ENCODE data around the gene PIAS2.
A peak's percentile ranks its signal among the peaks of the same experiment; 100 is the strongest.
"Not testable (repeated sequence)": the region's sequence is repeated elsewhere in the genome, so short reads cannot be mapped to it uniquely, and the experiment has no call there.

PIAS2 gene

DNA sequence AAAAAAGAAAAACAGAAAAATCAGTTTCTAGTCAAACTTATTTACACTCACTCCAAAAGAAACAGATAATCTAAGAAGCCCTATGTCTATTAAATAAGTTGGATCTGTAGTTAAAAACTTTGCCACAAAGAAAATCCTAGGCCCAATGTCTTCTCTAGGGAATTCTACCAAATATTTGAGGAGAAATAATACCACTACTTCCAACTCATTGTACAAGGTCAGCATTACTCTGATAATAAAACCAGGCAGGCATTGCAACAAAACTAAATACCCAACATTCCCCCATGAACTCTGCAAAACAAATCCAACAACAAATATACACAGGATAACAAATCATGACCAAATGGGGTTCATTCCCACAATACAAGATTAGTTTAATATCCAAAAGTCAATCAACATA is 86.7 kb downstream of the PIAS2 start:
- Mint-ChIP-seq H3K36me3 (ENCODE audit: low read depth) (peaks cover 81% of the 10 kb centered on the region), H3K9me3 (no peaks in the 10 kb centered on the region), H3K4me1 (ENCODE audit: low read depth) (no peaks in the 10 kb centered on the region), H3K4me3 (no peak overlapping the region), H3K27ac (no peak overlapping the region), H3K27me3 (no peaks in the 10 kb centered on the region)

DNA sequence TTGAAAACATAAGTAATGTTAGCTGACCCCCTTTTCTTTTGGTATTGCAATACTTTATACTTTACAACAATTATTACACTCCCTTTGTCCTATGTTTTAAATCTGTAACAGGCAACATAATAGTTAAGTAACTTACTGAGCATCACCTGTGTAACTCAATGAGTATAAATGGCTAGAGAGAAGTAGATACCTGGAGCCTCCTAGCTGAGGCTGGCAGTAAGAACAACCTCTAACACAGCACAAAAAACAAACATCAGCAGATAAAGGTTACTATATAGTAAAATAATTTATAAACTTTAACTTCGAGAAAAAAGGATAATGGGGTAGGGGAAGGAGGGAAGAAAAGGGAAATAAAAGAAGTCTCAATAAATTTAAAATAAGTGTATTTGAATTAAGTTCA is 87.4 kb downstream of the PIAS2 start:
- Mint-ChIP-seq H3K36me3 (ENCODE audit: low read depth) (peaks cover 82% of the 10 kb centered on the region), H3K4me3 (no peak overlapping the region)

DNA sequence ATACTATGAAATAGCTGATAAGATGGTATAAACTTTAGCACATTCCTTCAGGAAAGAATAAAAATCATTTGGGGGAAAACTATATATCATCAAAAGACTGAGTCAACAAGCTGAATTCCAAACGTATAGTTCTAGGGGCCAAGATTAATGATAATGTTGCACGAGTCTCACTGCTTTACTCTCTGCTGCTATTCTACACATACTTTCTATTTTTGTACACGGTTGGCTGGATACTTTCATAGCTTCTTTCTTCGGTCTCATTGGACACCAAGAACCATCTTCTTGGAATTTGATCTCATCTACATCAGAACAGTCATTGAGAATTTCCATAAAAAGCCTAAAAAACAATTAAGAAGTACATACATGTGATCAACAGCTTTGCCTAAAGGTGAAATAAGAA is 87.8 kb downstream of the PIAS2 start:
- Mint-ChIP-seq H3K4me3 (no peak overlapping the region), H3K27me3 (no peaks in the 10 kb centered on the region), H3K27ac (no peak overlapping the region), H3K9me3 (no peaks in the 10 kb centered on the region), H3K36me3 (ENCODE audit: low read depth) (peaks cover 79% of the 10 kb centered on the region), H3K4me1 (ENCODE audit: low read depth) (no peaks in the 10 kb centered on the region)

More for the DNA sequence above, 87.4 kb downstream of the PIAS2 start:
- Mint-ChIP-seq H3K4me1 (ENCODE audit: low read depth) (no peaks in the 10 kb centered on the region), H3K27me3 (no peaks in the 10 kb centered on the region), H3K27ac (no peak overlapping the region), H3K9me3 (no peaks in the 10 kb centered on the region)

DNA sequence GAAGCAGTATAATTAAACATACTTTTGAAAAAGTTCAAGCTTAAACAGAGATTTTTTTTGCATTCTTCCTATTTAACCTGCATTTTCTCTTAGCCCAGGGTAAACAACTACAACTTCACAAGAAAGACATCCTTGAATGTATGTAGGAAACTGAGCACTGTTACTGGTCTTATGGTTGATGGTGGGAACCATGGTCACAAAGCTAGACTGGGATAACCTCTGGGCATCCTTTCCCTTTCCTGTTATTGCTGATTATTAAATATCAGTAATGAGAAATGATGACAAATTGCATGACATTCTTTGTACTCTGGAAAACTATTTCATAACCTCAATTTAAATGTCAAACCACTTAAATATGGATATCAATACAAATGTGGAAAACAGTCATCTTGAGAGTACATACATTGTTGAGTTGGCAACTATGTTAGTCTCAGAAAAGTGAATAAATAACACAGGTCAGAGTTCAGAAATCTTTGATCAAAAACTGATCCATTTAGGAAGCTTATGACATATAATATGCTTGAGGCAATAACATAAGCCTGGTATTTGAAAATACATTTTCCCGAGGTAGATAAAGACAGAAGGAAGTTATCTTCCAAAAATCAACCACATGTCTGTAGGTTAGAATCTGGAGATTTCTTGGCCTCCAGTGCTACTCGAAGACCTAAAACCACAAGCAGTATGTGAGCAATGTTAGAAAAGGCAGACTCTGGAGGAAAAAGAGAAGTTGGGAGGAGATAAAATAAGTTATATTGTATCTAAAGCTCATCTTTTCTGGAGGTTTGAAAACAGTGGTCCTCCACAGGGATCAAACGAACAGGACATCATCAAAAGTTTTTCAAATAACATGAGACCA is 95.2 kb downstream of the PIAS2 start:
- peaks cover 17% of the 10 kb centered on the region for H3K4me1 Mint-ChIP-seq (ENCODE audit: low read depth)
- H3K36me3 Mint-ChIP-seq (ENCODE audit: low read depth) = peaks cover 60% of the 10 kb centered on the region
- peak overlapping the region; percentile 37 for H3K4me3 Mint-ChIP-seq
- no peaks in the 10 kb centered on the region for H3K27me3 Mint-ChIP-seq
- H3K9me3 Mint-ChIP-seq = no peaks in the 10 kb centered on the region
- H3K27ac Mint-ChIP-seq = peak overlapping the region; percentile 88

DNA sequence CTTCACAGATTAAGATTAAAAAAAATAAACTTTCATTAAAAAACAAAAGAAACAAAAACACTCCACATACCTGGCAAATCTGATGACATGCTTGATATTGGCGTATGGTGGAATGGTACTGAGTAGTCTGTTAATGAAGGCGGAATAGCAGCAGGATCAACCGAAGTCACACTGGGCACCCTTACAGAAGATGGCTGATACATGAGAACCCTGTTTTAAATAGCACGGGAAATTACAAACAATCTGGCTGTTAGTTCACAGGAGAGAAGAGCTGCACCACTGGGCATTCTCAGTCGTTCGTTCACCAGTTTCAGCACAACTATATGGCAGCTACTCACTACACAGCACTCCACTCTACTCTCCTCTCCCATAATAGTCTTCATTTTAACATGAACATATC is 96.4 kb downstream of the PIAS2 start:
- Mint-ChIP-seq H3K27me3 (no peaks in the 10 kb centered on the region), H3K36me3 (ENCODE audit: low read depth) (peaks cover 50% of the 10 kb centered on the region)

DNA sequence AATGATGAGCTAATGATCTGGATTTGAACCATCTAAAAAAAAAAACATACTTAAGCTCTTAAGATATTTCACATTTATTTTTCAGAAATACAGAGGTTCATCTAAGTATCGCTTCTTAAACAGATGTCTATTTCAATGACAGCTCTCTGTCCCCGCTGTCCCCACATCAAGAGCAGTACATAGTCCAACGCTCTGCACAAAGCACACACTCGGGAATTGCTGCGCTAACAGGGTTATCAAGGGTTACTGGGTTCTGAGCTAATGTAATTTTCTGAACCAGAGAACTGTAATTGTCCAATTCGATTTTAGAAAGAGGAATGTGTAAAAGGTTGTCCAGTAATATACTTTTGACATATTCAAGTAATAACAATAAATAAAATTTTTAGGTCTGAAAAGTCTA is 101.6 kb downstream of the PIAS2 start:
- Mint-ChIP-seq H3K4me3 (no peak overlapping the region), H3K9me3 (no peaks in the 10 kb centered on the region), H3K4me1 (ENCODE audit: low read depth) (no peaks in the 10 kb centered on the region), H3K27ac (no peak overlapping the region), H3K36me3 (ENCODE audit: low read depth) (peaks cover 28% of the 10 kb centered on the region), H3K27me3 (no peaks in the 10 kb centered on the region)

More for the DNA sequence above, 96.4 kb downstream of the PIAS2 start:
- Mint-ChIP-seq H3K4me1 (ENCODE audit: low read depth) (peaks cover 17% of the 10 kb centered on the region), H3K4me3 (no peak overlapping the region), H3K9me3 (no peaks in the 10 kb centered on the region), H3K27ac (no peak overlapping the region)

DNA sequence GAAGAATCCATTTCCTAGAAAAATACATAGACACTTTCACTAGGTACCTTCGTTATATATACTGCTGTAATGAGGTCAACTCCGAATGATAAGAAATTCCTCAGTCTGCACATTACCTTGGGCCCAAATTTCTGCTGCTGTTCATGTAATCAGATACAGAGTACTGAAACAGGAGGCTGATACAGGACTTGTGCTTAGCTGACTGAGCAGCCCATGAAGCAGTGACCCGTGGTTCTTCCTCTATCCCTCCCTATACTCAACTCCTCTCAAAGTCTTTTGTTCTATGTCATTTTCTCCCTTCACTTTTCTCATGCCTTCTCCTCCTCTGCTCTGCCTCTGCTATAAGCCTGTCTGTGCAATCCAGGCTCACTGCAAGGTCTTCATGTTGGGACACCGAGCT is 102.9 kb downstream of the PIAS2 start:
- Mint-ChIP-seq H3K9me3 (no peaks in the 10 kb centered on the region), H3K27me3 (no peaks in the 10 kb centered on the region), H3K27ac (no peak overlapping the region), H3K4me3 (no peak overlapping the region), H3K36me3 (ENCODE audit: low read depth) (peaks cover 22% of the 10 kb centered on the region), H3K4me1 (ENCODE audit: low read depth) (no peaks in the 10 kb centered on the region)

DNA sequence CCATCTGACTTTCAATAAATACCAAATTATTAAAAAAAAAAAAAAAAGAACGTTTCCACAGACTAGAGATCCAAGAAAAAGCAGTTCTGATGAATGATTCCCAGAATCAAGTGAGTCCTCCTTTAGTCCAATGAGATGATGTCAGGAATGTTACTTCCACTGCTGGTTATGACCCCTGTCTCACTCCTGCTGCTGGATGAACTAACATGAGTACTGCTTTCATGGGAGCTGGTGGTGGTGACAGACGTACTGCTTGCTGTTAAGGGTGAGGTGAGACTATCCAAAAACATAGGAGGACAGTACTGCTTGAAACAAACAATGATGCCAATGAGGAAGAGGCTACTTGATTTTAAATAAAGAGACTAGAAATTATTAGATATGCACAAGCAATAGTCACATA is 105.0 kb downstream of the PIAS2 start:
- Mint-ChIP-seq H3K27ac (no peak overlapping the region), H3K27me3 (no peaks in the 10 kb centered on the region), H3K4me3 (no peak overlapping the region), H3K36me3 (ENCODE audit: low read depth) (peaks cover 27% of the 10 kb centered on the region), H3K9me3 (no peaks in the 10 kb centered on the region), H3K4me1 (ENCODE audit: low read depth) (no peaks in the 10 kb centered on the region)

DNA sequence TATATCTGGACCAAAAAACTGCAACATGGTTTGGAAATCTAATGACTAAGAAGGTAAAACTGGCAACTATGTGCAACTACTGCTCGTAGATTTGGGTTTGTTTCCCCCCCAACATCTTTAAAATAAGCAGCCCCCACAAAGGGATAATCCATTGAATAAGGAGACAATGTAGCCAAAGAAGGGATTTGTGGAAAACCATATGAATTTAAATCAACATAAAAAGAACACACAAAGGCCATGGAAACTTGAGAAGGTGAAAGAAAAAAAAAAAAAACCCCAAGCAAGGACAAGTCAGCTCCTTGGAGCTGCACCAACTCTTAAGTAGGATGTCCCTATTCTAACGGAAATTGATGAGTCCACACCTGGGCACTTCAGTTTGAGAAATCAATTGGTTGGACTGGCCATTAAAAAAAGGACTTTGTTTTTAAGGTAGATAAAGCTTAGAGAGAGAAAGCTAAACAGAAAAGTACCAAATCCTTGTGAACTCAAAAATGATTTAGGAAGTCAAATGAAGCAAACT is 106.8 kb downstream of the PIAS2 start:
- no peaks in the 10 kb centered on the region for H3K4me1 Mint-ChIP-seq (ENCODE audit: low read depth)
- no peak overlapping the region for H3K4me3 Mint-ChIP-seq
- no peak overlapping the region for H3K27ac Mint-ChIP-seq
- H3K27me3 Mint-ChIP-seq = no peaks in the 10 kb centered on the region
- H3K36me3 Mint-ChIP-seq (ENCODE audit: low read depth) = peaks cover 27% of the 10 kb centered on the region
- no peaks in the 10 kb centered on the region for H3K9me3 Mint-ChIP-seq

DNA sequence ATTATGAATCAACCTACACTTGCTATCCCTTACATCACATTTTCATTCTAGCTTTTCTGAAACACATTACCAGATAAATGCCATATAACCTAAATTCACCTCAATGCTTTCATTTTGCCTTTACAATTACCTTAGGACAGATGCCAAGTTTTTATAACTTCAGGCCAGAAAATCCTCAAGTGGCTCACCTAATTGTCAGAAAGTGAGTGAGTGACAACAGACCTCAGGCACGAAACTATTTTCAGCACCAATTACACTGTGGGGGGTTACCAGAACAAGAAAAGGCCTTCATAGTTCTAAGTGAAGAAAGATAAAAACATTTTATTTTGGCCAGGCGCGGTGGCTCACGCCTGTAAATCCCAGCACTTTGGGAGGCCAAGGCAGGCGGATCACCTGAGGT is 108.2 kb downstream of the PIAS2 start:
- H3K9me3 Mint-ChIP-seq = peaks cover 6% of the 10 kb centered on the region
- H3K27ac Mint-ChIP-seq = no peak overlapping the region
- peaks cover 22% of the 10 kb centered on the region for H3K36me3 Mint-ChIP-seq (ENCODE audit: low read depth)
- no peak overlapping the region for H3K4me3 Mint-ChIP-seq
- H3K4me1 Mint-ChIP-seq (ENCODE audit: low read depth) = no peaks in the 10 kb centered on the region
- no peaks in the 10 kb centered on the region for H3K27me3 Mint-ChIP-seq

DNA sequence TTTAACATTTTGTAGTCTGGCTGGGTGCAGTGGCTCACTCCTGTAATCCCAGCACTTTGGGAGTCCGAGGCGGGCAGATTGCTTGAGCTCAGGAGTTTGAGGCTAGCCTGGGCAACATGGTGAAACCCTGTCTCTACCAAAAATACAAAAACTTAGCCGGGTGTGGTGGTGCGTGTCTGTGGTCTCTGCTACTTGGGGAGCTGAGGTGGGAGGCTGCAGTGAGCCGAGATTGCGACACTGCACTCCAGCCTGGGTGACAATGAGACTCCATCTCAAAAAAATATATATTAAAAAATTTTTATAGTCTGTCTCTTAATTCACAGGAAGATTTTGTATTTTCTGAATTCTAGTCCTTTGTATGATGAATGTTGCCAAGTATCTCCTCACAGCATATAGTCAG is 121.4 kb downstream of the PIAS2 start:
- H3K4me3 Mint-ChIP-seq; H3K27ac Mint-ChIP-seq; H3K27me3 Mint-ChIP-seq; H3K9me3 Mint-ChIP-seq; H3K4me1 Mint-ChIP-seq (ENCODE audit: low read depth); H3K36me3 Mint-ChIP-seq (ENCODE audit: low read depth): not testable (repeated sequence)

DNA sequence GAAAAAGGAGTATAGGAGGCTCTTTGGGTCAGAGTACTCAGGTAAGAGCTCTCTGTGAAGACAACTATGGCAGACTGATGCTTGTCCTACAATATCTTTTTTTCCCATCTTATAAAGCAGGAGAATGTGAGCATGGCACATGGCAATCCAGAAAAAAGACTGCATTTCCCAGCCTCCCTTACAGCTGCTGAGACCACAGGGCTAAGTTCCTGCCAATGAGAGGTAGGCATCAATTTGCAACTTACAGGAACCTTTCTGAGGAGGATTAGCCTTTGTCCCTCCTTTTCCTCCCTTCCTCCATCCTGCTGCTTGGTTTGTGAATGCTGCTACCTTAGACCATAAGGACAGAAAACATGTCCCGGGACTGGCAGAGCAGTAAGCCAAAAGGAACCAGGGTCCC is 122.7 kb downstream of the PIAS2 start:
- Mint-ChIP-seq H3K27me3 (no peaks in the 10 kb centered on the region), H3K9me3 (no peaks in the 10 kb centered on the region), H3K4me1 (ENCODE audit: low read depth) (no peaks in the 10 kb centered on the region), H3K36me3 (ENCODE audit: low read depth) (peaks cover 8% of the 10 kb centered on the region), H3K27ac (no peak overlapping the region), H3K4me3 (no peak overlapping the region)

DNA sequence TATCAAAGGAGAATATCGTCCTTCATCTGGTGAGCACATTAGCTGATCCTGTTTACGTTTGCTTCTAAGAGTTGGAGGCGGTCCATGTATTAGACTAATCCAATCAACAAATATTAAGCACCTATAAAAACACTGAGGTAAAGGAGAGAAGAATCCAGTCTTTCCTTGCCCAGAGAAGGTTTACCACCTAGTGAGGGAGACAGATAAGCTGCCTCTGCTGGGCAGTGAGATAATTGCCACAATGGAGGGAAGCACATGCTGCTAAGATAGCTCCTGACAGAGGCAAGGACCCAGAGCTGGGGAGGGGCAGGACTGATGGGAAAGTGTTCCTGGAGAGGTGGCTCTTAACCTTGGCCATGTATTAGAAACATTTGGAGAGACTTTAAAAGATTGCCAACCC is 123.7 kb downstream of the PIAS2 start:
- H3K27ac Mint-ChIP-seq = no peak overlapping the region
- peaks cover 8% of the 10 kb centered on the region for H3K36me3 Mint-ChIP-seq (ENCODE audit: low read depth)

DNA sequence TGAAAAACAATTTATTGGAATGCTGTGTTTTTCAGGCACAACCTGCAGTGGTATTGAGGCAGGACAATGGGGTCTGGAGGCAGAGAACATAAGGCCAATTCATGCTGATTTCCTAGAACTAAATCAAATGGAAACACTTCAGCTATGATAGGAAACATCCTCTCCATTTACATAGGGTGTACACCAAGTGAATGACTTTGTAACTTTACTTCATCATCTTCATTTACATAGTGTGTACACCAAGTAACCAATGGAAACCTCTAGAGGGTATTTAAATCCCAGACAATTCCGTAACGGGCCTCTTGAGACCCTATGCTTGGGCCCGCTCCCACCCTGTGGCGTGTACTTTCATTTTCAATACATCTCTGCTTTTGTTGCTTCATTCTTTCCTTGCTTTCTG is 128.2 kb downstream of the PIAS2 start:
- Mint-ChIP-seq H3K36me3 (ENCODE audit: low read depth) (no peaks in the 10 kb centered on the region), H3K4me3 (no peak overlapping the region), H3K4me1 (ENCODE audit: low read depth) (no peaks in the 10 kb centered on the region)

More for the DNA sequence above, 123.7 kb downstream of the PIAS2 start:
- no peak overlapping the region for H3K4me3 Mint-ChIP-seq
- H3K27me3 Mint-ChIP-seq = no peaks in the 10 kb centered on the region
- H3K9me3 Mint-ChIP-seq = no peaks in the 10 kb centered on the region
- no peaks in the 10 kb centered on the region for H3K4me1 Mint-ChIP-seq (ENCODE audit: low read depth)

DNA sequence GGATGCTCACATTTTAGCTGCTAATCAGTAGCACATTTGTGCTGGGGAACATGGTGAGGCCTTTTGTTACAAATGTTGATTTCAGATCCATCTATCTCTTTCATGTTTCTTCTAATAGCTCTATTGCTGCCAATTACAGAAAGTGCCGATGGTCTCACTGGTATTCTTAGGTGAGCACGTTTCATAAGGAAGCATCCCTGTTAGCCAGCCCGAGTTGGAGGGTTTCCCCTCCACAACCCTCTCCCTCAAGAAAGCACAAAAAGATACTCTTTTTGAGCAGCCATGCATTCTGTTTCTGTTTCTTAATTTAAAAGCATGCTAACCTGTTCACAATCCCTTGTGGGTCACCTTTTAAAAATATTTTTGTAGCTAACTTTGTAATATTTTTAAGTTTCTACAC is 129.6 kb downstream of the PIAS2 start:
- Mint-ChIP-seq H3K36me3 (ENCODE audit: low read depth) (no peaks in the 10 kb centered on the region), H3K27ac (no peak overlapping the region), H3K4me1 (ENCODE audit: low read depth) (no peaks in the 10 kb centered on the region), H3K9me3 (no peaks in the 10 kb centered on the region), H3K4me3 (no peak overlapping the region), H3K27me3 (no peaks in the 10 kb centered on the region)

More for the DNA sequence above, 128.2 kb downstream of the PIAS2 start:
- no peak overlapping the region for H3K27ac Mint-ChIP-seq
- H3K27me3 Mint-ChIP-seq = no peaks in the 10 kb centered on the region
- H3K9me3 Mint-ChIP-seq = no peaks in the 10 kb centered on the region

DNA sequence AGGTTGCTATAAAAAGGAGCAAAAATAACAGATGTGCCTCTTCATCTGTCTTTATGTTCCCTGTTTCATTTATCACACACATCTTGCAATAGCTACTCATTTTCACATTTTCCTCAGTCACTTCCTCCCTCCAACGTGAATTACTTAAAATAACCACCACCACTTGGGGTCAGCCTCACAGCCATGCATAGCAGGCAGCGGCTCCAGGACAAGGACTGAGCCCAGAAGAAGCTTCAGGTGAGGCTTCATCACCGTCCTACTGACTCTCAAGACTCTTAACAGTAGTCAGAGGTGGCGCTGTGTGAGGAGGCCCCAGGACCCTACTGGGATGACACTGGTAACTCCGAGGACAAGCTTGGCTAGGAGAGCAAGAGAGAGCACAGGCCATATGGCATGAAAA is 144.9 kb downstream of the PIAS2 start:
- H3K27ac Mint-ChIP-seq = no peak overlapping the region
- H3K4me1 Mint-ChIP-seq (ENCODE audit: low read depth) = no peaks in the 10 kb centered on the region
- H3K9me3 Mint-ChIP-seq = no peaks in the 10 kb centered on the region
- peaks cover 4% of the 10 kb centered on the region for H3K27me3 Mint-ChIP-seq
- H3K4me3 Mint-ChIP-seq = no peak overlapping the region
- H3K36me3 Mint-ChIP-seq (ENCODE audit: low read depth) = no peaks in the 10 kb centered on the region

All from stimulated activated naive CD8-positive, alpha-beta T cell treated with anti-CD3 and anti-CD28 coated beads, Interleukin-15, Interleukin-2, amounts not matched to agents 100 ng/mL and 50 ng/mL, for 24 hours (primary cell).